Stimulated activated memory B cell treated with anti-CD40 and anti-IgM and Interleukin-4, amounts not matched to agents 10 μg/mL and 1 μg/mL and 100 μg/mL, for 72 hours (primary cell): ENCODE measurements around the gene POLE2.

Source experiments
- ATAC-seq: fragments of 150-1000 bp; cut with Tn5 transposase; 2 replicates; pipeline ENCODE4 v1.10.0; 2021
- H3K27ac Mint-ChIP-seq: one replicate; pipeline ENCODE4 v1.8.0; 2022; ENCODE audit warnings: mild to moderate bottlenecking, mixed read lengths
- H3K27me3 Mint-ChIP-seq: one replicate; pipeline ENCODE4 v1.8.0; 2022; ENCODE audit warnings: mixed read lengths
- H3K36me3 Mint-ChIP-seq: one replicate; pipeline ENCODE4 v1.8.0; 2022; ENCODE audit warnings: mixed read lengths
- H3K4me1 Mint-ChIP-seq: one replicate; pipeline ENCODE4 v1.8.0; 2022; ENCODE audit warnings: mixed read lengths
- H3K4me3 Mint-ChIP-seq: one replicate; pipeline ENCODE4 v1.8.0; 2022; ENCODE audit warnings: mild to moderate bottlenecking, moderate library complexity, mixed read lengths
- H3K9me3 Mint-ChIP-seq: one replicate; pipeline ENCODE4 v1.8.0; 2022; ENCODE audit warnings: mixed read lengths

POLE2 gene

GRCh38 chr14:49612671-49613070, 75.3 kb downstream of the POLE2 start:
- Mint-ChIP-seq H3K4me3 (no peak overlapping the region), H3K27ac (no peak overlapping the region), H3K4me1 (peaks cover 5% of the 10 kb centered on the region), H3K36me3 (peaks cover 15% of the 10 kb centered on the region), H3K9me3 (no peaks in the 10 kb centered on the region), H3K27me3 (no peaks in the 10 kb centered on the region)
- no peak for ATAC-seq

DNA sequence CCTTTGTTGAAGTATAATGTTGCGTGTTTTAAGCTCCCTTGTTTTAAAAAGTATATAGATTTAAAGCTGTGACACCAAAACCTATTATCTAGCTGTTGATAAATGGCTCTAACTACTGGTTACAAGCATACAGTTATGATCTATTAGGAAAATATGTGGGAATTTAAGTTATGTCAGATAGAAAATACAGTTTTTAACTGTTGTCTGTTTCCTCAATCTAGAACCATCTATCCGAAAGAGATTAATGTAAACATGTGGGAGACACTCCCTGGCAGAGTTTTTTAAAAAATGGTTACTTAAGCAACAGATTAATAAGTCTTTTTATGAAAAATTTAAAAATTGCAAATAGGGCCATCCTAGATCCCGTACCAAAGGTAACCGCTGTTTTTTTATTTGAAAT, 75.8 kb downstream of the POLE2 start:
- H3K27ac Mint-ChIP-seq = no peak overlapping the region
- H3K9me3 Mint-ChIP-seq = no peaks in the 10 kb centered on the region
- peaks cover under 1% of the 10 kb centered on the region for H3K4me1 Mint-ChIP-seq
- no peak overlapping the region for H3K4me3 Mint-ChIP-seq
- peaks cover 11% of the 10 kb centered on the region for H3K36me3 Mint-ChIP-seq
- no peaks in the 10 kb centered on the region for H3K27me3 Mint-ChIP-seq
- ATAC-seq = no peak

- Mint-ChIP-seq H3K36me3 (peaks cover 14% of the 10 kb centered on the region), H3K9me3 (no peaks in the 10 kb centered on the region)
- ATAC-seq = no peak
These were observed 80.4 kb downstream of the POLE2 start for GRCh38 chr14:49607583-49607982.

DNA sequence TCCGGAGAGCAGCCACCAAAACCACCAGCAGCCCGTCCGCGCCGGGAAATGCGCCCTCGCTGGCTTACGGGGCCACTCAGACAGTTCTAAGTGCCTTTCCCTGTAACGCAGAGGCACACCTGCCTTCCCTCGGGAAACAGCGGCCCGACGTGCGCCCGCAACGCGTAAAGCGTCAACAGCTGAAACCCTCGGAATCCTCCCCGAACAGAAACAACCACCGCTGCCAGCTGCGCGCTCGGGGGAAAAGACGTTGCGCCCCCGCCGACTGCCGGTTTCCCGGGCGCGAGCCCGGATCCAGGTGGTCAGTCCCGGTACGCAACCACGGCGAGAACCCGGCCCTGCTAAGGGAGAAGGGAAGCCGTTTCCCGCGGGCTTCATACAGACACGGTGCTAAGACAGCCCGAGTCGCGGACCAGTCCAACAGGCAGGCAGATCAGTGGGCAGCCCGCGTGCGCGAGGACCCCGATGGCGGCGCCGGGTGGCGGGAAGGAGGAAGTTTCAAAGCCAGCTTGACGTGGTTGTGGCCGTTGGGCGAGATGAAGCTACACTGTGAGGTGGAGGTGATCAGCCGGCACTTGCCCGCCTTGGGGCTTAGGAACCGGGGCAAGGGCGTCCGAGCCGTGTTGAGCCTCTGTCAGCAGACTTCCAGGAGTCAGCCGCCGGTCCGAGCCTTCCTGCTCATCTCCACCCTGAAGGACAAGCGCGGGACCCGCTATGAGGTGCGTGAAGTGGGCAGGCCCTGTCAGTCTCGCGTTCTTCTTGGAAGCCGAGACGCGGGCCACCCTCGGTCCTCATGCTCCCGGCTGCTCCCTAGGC, 89.3 kb downstream of the POLE2 start, which contains the start of gene LRR1:
Gene LRR1 (plus strand): TSS at position 456 of the 816 bp plus-strand sequence. CDS start 81 bp downstream, at position 537.
- Mint-ChIP-seq H3K4me3 (peak within 1 kb of the TSS; percentile 97), H3K4me1 (peaks cover 51% of the 10 kb centered on the region), H3K36me3 (no peaks in the 10 kb centered on the region), H3K9me3 (no peaks in the 10 kb centered on the region), H3K27ac (peak within 1 kb of the TSS; percentile 99), H3K27me3 (no peaks in the 10 kb centered on the region)
- ATAC-seq = peak; percentile 88

More at GRCh38 chr14:49607583-49607982, 80.4 kb downstream of the POLE2 start:
- Mint-ChIP-seq H3K4me3 (no peak overlapping the region), H3K4me1 (no peaks in the 10 kb centered on the region), H3K27ac (no peak overlapping the region), H3K27me3 (no peaks in the 10 kb centered on the region)

DNA sequence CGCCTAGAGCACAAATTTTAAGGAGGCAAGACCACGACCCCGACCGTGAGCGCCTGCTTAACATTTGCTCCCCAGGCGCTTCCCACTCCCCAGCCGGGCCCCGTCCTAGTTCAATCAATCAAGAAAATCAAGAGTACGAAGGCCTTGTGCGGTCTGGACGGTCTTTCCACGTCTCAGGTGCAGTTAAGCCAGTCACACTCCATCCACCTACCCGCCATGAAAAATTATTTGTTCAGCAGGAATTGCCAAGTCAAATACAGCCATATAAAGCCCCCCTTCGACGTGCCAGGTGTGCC, 89.9 kb downstream of the POLE2 start:
- Mint-ChIP-seq H3K27ac (peak overlapping the region; percentile 99), H3K4me1 (peaks cover 55% of the 10 kb centered on the region), H3K36me3 (no peaks in the 10 kb centered on the region), H3K27me3 (no peaks in the 10 kb centered on the region), H3K9me3 (no peaks in the 10 kb centered on the region), H3K4me3 (peak overlapping the region; percentile 97)
- ATAC-seq = no peak

DNA sequence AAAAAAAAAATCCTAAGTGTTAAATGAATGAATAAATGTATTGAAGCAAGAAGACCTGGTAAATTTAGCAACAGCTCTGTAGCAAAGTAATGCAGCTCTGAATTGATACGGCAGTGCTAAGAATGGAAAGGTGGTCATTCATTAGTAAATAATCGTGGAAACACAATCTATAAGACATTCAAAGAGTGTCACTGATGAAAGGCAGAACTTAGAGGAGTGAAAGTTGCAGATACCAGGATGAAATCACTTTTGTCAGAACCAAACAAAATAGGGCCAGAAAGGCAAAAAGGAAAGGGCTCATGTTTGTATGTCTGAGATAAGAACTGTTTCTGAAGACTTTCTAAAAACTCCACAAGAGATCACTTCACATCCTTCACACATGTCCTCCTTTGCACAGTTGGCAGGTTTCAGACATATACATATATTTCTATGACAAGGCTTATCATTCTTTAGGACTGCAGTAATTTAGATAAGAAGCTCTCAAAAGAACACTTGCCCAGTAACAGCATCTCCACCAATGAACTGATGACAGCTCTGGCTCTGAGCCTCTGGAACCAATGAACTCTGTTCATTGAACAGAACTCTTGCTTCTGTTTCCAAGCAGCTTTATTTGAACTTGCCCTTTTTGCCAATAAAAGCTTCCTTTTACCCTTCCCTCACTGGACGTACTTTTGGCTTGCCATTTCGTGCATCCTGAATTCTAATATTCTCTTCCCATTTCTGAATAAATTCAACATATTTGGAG, 93.5 kb downstream of the POLE2 start:
- peak overlapping the region; percentile 99 for H3K27ac Mint-ChIP-seq
- H3K4me1 Mint-ChIP-seq = peaks cover 47% of the 10 kb centered on the region
- H3K36me3 Mint-ChIP-seq = no peaks in the 10 kb centered on the region
- no peak for ATAC-seq
- H3K9me3 Mint-ChIP-seq = no peaks in the 10 kb centered on the region
- H3K27me3 Mint-ChIP-seq = no peaks in the 10 kb centered on the region
- H3K4me3 Mint-ChIP-seq = peak overlapping the region; percentile 26
